ENCODE data around the gene PLOD1.
A peak's percentile ranks its signal among the peaks of the same experiment; 100 is the strongest.

The PLOD1 gene

GRCh38 chr1:11940260-11940921 lies 5.9 kb downstream of the PLOD1 start:
- no peak for DNase-seq

DNA sequence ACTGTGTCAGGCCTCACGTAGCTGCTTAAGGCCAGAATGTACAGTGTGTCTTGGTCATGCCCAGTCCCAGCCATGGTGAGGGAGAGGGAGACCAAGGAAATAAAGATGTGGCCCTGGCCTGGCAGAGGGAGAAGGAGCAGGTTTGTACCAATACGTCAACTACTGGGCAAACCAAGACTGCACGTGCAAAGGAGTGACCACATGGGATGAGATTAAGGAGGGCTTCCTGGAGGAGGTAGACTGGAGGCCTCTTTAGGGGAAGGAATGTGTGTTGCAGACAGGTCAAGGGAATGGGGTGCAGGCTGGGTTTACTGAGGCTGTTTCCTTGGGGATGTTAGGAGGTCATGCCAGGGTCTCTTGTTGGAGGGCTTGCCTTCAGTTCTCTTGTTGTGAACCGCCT lies 7.8 kb downstream of the PLOD1 start:
- DNase-seq, result no peak

DNA sequence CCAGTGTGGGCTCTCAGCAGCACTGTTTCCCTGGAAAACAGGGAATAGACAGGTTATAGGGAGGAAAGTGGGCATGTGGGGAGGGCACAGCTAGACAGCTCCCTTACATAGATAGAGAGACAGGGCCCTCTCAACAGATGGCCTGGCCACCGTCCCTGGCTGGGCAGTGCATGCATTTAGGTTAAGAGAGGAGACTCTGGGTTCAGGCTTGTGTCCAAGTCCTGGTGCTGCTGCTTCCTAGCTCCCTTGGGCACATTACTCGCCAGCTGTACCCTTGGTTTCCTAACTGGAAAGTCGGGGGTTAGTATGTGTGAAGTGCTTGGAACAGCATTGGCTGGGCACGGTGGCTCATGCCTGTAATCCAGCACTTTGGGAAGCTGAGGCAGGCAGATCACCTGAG lies 9.1 kb downstream of the PLOD1 start:
- no peak for DNase-seq

- DNase-seq, result no peak
These were observed 9.9 kb downstream of the PLOD1 start for GRCh38 chr1:11944358-11944931.

DNA sequence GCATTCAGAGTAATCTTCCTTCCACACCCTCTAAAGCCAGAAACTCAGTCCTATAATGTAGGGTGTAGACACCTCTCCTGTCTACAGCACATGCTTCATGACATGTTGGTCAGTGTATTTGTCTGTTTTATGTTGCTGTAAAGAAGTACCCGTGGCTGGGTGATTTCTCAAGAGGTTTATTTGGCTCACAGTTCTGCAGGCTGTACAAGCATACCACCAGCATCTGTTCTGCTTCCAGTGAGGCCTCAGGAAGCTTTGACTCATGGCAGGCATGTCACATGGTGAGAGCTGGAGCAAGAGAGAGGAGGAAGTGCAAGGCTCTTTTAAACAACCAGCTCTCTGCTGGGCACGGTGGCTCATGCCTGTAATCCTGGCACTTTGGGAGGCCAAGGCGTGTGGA lies 12.1 kb downstream of the PLOD1 start:
- DNase-seq, result no peak

DNA sequence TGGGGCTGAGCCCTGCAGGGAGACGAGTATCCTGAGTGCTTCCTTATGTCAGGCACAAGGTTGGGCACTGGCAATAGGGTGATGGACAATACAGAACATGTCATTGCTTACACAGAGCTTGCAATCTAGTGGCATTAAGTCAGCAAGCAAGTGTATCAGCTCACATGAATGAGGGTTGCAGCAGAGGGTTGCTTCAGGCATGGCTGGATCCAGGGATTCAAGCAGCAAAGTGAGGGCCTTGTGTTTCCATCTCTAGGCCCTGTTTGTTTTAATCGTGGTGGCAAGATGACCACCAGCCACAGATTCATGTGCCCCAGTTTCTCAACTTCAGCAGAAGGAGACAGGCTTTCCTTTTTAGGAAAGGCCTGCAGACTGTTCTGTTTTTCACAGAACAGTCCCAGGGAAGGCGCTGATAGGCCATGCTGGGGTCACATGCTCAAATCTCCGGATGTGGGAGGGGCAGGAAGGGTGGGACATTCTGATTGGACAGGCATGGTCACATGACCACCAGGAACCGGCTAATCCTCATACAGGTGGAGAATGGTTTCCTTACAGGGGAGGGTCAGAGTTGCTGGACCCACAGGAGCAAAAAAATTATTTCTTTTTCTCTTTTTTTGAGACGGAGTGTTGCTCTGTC lies 14.4 kb downstream of the PLOD1 start:
- DNase-seq, result peak; percentile 42

GRCh38 chr1:11951901-11952300 lies 17.4 kb downstream of the PLOD1 start:
- no peak for DNase-seq

DNA sequence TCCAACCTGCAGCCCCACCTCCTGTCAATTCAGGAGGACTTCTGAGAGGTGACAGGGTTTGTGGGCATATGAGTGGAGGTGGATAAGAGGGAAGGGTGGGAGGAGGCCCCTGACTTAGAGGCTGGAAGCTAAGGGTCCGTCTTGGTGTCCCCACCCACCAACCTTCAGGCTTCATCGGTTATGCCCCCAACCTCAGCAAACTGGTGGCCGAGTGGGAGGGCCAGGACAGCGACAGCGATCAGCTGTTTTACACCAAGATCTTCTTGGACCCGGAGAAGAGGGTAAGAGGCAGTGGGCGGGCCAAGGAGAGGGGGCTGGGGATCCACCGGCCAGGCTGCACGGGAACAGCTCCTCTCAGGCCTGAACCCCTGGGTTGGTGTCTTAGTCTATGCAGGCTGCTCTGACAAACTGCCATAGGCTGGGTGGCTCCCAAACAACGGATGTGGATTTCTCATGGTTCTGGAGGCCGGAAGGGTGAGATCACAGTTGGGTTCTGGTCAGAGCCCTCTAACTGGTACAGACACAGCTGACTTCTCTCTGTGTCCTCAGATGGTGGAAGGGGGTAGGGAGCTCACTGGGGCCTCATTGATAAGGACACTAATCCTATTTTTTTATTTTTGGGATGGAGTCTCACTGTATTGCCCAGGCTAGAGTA lies 18.1 kb downstream of the PLOD1 start:
- no peak for DNase-seq

GRCh38 chr1:11955221-11955620 lies 20.7 kb downstream of the PLOD1 start:
- peak; percentile 29 for DNase-seq

GRCh38 chr1:11957398-11957797 lies 22.9 kb downstream of the PLOD1 start:
- DNase-seq, result no peak

DNA sequence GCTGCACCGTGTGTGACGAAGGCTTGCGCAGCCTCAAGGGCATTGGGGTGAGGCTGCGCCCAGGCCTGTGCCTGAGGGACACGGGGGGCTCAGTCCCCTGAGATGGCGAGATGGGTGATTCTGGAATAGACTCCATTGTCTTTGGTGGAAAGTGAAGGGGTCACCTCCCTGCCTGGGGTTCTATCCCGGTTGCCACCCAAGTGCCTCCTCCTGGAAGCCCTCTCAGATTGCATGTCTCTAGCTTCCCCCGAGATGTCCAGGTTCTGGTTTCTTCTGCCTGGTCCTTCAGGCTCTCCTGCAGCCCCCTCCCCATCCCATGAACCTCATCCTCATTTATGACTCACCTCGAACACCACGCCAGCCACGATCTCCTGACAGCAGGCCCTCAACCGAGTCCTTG lies 23.4 kb downstream of the PLOD1 start:
- DNase-seq, result no peak

DNA sequence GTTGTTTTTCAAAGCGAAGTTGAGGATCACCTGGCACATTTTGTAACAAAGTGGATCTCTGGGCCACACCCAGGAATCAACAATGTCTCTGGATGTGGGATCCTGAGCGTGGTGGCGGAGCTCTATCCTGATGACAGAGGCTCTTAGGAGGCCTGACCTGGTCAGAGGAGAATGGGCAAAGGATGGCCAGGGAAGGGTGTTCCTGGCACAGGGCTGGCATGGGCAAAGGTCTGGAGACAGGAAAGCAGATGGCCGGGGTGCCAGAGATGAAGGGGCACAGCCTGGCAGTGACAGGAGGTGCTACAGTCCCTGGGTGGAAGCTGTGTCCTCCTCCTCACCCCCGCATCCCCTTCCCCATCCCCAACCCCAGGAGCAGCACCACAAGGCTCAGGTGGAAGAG lies 25.8 kb downstream of the PLOD1 start:
- no peak for DNase-seq

DNA sequence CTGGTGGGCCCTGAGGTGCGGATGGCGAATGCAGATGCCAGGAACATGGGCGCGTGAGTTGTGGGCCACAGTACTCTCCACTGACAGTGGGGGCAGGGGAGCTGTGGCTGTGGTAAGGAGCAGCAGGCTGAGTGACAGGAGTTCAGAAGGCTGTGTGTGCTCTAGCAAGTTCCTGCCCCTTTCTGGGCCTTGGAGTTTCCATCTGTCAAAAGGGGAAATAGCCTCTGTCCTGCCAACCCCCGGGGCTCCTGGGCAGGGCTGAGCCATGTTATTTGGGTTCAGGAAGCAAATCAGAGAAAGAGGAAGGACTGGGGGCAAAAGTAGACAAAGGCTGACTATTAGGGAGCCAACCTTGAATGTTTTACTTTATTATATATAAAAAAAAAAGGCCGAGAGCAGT lies 26.2 kb downstream of the PLOD1 start:
- peak; percentile 30 for DNase-seq

- no peak for DNase-seq
These were observed 26.7 kb downstream of the PLOD1 start for GRCh38 chr1:11961230-11961629.

GRCh38 chr1:11963622-11964021 lies 29.1 kb downstream of the PLOD1 start:
- no peak for DNase-seq

GRCh38 chr1:11964656-11965055 lies 30.1 kb downstream of the PLOD1 start:
- no peak for DNase-seq

DNA sequence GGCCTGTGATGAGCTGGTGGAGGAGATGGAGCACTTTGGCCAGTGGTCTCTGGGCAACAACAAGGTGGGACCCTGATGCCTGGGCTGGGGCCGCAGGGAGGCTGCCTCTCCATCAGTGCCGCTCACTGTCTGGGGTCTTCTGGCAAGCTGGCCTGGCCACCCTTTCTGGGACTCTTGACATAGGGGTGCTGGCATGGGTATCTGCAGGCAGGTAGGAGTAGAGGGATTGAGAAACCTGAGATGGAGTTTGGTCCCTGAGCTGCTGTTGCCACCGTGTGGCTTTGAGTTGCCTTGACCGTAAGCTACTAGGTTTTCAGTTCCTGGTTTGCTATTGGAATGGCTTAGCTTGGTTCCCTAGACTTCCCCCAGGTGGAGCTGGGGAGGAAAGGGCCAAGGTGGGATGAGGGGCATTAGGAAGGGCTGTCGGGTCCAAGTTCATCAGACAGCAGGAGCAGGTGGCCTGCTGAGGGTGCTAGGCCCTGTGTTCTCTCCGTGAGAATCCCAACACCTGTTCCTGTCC lies 32.6 kb downstream of the PLOD1 start:
- DNase-seq, result peak; percentile 63

- no peak for DNase-seq
These were observed 36.1 kb downstream of the PLOD1 start for GRCh38 chr1:11970441-11971185.

GRCh38 chr1:11977625-11978024 lies 43.1 kb downstream of the PLOD1 start:
- no peak for DNase-seq

DNA sequence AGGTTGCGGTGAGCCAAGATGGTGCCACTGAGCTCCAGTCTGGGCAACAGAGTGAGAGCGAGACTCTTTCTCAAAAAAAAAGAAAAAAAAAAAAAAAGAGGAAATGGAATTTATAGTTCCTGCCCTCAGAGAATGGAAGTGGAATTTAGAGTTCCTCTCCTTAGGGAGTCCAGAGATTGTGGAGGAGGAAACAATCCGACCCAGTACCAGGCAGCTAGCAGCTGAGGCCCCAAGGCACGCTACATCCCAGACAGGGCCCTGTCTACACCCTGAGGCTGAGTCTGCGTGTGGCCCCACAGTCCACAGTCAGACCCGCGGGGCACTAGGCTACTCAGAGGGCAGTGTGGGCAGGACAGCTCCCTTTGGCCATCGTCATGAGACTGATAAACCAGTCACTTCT lies 43.8 kb downstream of the PLOD1 start:
- DNase-seq, result no peak

DNA sequence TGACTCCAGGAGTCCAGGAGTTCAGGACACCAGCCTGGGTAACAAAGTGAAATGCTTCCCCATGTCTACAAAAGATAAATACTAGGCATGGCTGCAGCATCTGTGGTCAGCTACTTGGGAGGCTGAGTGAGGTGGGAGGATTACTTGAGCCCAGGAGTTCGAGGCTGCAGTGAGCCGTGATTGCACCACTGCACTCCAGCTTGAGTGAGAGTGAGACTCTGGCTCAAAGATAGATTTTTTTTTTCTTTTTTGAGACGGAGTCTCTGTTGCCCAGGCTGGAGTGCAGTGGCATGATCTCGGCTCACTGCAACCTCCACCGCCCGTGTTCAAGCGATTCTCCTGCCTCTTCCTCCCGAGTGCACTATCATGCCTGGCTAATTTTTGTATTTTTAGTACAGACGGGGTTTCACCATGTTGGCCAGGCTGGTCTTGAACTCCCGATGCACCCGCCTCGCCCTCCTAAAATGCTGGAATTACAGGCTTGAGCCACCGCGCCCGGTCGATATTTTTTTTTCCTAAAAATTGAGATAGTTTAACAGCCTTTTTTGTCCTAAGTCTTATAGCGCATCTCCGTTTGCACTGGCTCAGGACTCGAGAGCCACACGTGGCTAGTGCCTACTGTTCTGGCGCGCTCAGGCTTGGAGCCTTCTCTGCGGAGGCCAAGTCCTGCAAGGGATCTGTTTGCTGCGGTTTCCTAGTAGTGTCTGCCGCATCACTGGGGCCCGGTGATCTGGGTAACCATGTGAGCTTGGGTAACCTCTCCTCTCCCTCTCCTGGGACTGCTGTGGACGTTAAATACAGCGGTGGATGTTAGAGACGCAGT lies 44.7 kb downstream of the PLOD1 start:
- no peak for DNase-seq
